Astrocyte of the cerebellum (primary cell): ENCODE results near the gene HOXD8.

ENCODE experiments used
- DNase-seq: peaks from one replicate; pipeline ENCODE4 v3.0.0-alpha.2; 2011; ENCODE audit warnings: low read depth
- H3K4me3 ChIP-seq: 2 replicates; pipeline ENCODE4 v1.5.1; 2011; ENCODE audit warnings: mild to moderate bottlenecking, low read depth, low read length, moderate library complexity
- CTCF ChIP-seq: IDR thresholded peaks from 2 replicates; pipeline ENCODE4 v1.5.1; 2012; ENCODE audit warnings: low read length, low read depth, moderate library complexity, mild to moderate bottlenecking; ENCODE audit errors: missing control alignments
- in situ Hi-C: cut with HindIII; loops from 2 replicates; pipeline ENCODE4 v1.10.0; 2017; ENCODE audit warnings: low sequenced_read_pairs

Gene HOXD8

GRCh38 chr2:176110415-176111308 lies 18.8 kb upstream of the HOXD8 start:
- in situ Hi-C loops: loop anchor here (25.0 kb wide), 1 partner anchor 1027 kb away; no protein-coding TSS in a partner anchor
- no peak for TF ChIP-seq CTCF
- H3K4me3 ChIP-seq: no peak overlapping the region
- DNase-seq: no peak

- no peak overlapping the region for H3K4me3 ChIP-seq
- peak; percentile 66 for TF ChIP-seq CTCF
- in situ Hi-C loops: loop anchor here (25.0 kb wide), 1 partner anchor 1026 kb away; no protein-coding TSS in a partner anchor
- DNase-seq: no peak
Measured at GRCh38 chr2:176111309-176111663, 18.2 kb upstream of the HOXD8 start.

- in situ Hi-C loops: loop anchor here (25.0 kb wide), 1 partner anchor 1025 kb away; no protein-coding TSS in a partner anchor
- TF ChIP-seq CTCF: no peak
- DNase-seq: no peak
- no peak overlapping the region for H3K4me3 ChIP-seq
Measured at GRCh38 chr2:176111846-176112374, 17.6 kb upstream of the HOXD8 start.

- H3K4me3 ChIP-seq: no peak overlapping the region
- no peak for TF ChIP-seq CTCF
- DNase-seq: no peak
- in situ Hi-C loops: loop anchor here (25.0 kb wide), 1 partner anchor 1025 kb away; no protein-coding TSS in a partner anchor
Measured at GRCh38 chr2:176112375-176113302, 16.9 kb upstream of the HOXD8 start.

- no peak for DNase-seq
- in situ Hi-C loops: loop anchor here (25.0 kb wide), 1 partner anchor 1023 kb away; no protein-coding TSS in a partner anchor
- no peak for TF ChIP-seq CTCF
- H3K4me3 ChIP-seq: no peak overlapping the region
Measured at GRCh38 chr2:176114120-176114929, 15.2 kb upstream of the HOXD8 start.
